EL (cell line): ENCODE data around the gene WNK2.
"Not testable (repeated sequence)": the region's sequence is repeated elsewhere in the genome, so short reads cannot be mapped to it uniquely, and the experiment has no call there.

Experiments
- DNase-seq: peaks from one replicate; pipeline ENCODE4 v3.0.0-alpha.2; 2016

The WNK2 gene

DNA sequence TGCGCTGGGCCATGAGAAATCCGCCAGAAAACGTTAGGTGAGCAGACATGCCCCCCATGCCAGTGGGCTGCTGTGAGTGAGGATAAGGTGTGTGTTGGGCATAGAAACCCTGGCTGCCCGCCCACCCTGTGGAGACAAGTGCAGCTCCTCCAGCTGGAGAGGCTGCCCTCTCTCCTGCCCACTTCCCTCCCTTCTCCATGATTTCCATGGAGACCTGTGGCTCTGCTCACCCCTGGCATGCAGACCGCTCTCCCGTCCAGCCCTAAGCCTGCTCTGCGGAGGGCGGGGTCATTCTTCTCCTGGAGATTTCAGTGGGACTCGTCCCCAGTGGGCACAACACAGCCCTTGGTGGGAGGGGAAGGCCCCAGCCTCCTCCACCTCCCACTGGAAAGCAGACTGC is 134.5 kb downstream of the WNK2 start:
- no peak for DNase-seq

DNA sequence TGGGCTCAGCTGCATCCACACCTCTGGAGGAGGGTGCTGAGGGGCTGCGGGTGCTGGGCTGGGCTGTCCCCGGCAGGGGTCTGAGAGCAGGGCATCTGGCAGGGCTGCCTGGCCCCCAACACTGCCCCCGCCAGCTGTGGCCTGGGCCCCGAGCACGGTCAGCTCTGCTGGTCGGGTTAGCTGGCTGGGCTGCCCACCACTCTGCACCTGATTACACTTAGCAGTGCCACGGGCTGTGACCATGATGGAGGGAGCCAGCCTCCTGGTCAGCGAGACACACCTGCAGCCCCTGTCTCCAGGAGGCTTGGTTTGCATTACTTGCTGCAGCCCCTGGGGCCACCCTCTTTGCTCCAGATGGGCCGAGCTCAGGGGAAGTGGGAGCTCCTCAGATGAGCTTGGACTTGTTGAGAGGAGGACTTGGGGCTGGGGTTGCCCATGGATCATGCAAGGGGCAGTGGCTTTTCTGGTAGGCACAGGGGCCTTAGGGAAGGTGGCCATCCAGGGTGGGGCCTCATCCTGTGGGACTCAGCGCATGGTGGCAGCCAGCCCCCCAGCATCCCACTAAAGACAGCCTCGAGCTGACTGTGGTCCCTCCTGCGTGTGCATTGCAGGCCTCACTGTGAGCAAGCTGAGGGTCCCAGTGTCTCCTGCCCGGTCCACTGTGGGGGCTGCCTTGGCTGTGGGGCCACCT is 135.5 kb downstream of the WNK2 start:
- DNase-seq: no peak

DNA sequence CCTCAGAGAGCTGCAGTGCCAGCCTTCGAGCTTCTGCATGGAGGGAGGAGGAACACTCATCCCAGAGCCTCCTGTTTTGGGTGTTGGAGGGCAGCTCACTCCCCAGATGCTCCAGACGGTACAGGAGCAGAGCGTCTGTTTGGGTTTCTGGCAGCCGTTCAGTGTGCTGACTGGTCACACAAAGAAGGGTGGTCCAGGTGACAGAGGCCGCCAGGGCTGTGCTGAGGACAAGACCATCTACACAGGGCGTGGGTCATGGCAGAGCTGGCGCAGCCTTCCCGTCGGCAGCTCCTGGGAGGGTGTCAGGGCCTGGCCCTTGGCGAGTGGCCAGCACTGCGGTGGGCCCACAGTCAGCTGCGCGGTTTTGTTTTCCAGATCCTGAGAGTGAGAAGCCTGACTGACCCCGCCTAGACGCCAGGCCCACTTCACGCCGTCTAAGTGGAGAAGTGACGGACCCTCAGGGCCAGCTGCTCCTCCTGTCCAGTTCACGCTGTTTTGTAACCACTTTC is 136.1 kb downstream of the WNK2 start:
- no peak for DNase-seq

DNA sequence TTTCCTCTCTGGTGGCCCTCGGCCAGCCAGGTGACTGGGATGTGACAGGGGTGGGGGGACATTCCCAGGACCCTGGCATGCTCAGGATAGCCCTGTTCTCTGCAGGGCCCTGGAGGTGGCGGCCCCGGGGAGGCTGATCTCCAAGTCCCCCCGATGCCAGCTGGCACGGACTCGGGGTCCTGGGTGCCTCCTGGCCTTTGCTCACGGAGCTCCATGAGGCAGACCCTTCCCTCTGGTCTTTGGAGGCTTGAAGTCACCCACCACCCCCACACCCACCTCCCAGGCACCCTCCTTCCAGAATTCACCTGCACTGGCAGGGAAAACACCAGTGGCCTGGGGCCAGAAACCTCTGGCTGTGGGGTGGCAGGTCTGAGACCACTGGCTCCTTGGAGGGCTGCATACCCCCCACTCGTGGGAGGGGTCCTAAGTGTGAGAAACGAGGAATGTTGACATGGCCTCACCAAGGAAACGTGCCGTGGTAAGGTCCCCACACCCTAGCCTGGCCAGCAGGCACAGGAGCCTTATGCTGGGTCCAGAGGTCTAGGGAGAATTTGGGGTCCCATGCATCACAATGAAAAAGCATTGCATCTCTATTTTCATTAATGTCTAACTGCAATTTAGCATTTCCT is 136.8 kb downstream of the WNK2 start:
- DNase-seq: no peak

DNA sequence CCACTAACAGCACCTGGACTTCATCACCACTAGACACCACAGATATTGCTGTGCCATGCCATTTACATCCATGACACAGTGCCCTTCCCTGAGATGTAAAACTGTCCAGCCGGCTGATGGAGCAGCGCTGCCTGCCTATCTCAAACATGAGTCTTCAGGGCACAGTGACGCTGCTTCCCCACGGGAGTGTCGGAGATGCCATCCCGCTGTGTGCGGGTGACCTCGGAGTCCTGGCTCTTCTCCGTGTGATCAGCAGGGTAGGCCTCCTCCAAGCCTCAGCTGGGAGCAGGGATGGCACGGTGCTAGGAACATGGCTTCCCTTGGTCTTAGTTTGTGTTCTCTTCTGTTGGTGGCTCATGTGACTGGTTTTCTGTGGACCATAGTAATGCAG is 137.3 kb downstream of the WNK2 start:
- no peak for DNase-seq

DNA sequence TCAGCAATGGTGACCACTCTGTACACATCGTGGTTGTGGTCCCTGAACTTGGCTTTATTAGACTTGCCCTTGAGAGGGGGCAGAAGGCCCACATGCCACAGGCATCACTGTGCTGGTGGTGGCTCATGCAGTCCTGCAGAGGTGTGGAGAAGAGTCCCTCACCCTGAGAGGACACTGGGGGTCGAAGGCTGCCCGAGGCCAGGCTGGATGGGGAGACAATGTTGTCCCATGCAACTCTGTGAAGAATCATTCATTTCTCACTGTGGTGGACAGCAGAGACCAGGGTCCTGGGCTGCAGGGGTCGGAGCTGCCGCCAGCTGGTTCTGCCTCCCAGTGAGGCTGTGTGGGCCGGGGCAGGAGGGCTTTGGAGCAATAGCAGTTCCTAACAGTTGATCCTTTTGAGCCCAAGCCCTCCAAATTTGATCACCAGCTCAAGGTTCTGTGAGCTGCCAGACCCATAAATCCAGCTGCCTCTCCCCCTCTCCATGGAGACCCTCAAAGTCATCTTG is 139.6 kb downstream of the WNK2 start:
- not testable (repeated sequence) for DNase-seq

DNA sequence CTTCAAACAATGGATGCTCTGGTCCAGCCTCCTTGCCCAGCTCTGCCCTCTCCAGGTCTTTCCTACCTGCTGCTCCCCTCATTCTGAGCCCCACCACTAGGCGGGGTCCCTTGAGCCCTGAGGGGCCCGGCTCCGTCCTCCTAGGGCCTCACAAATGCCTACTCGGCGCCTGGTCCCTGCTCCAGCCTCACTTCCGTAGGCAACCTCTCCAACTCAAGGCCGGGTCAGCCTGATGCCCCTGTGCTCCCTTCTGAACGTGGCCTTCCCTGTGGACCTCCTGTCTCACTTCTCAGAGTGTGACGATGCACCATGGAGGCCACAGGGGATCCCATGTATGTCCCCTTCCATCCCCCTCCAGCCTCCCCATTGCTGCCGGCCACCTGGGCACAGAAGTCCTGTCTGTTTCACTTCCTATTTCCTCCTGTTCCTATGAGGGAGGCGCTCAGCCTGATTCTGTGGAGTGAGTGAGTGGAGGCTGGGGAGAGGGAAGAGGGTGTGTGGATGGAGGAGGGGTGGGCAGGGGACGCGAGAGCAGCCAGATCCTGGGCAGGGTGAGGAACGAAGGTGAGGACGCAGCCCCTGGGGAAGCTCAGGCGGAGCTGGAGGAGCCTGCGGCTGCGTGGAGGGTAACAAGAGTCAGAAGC is 140.4 kb downstream of the WNK2 start:
- DNase-seq: no peak

DNA sequence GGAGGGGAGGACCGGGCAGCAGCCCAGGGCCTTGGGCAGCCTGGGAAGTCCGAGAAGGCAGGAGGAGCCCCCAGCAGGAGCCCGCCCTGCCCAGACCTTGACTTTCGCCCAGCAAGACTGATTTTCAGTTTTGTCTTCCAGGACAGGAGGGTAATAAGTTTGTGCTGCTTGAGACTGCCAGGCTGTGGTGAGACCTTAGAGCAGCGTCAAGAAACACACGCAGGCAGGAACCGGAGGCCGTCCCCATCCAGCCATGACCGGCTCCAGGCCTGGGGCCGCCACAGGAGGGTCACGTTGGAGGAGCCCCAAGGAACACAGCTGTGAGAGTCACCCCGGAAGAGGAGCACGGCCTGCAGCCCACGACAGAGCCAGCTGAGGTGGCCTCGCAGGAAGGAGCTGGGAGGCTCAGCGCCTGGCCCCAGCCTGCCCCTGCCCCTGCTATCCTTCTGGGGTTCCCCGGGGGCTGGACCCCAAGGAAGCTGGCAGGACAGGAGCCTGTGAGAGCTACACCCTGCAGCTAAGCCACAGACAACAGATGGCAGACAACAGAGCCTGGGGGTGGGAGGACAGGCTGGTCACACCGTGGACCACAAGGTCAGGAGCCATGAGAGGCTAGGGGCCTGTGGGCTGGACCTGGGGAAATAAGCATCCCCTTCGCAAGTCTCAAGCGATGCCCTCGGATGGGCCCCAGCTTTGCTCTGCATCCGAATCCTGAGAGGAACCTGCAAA is 141.5 kb downstream of the WNK2 start:
- DNase-seq: no peak

DNA sequence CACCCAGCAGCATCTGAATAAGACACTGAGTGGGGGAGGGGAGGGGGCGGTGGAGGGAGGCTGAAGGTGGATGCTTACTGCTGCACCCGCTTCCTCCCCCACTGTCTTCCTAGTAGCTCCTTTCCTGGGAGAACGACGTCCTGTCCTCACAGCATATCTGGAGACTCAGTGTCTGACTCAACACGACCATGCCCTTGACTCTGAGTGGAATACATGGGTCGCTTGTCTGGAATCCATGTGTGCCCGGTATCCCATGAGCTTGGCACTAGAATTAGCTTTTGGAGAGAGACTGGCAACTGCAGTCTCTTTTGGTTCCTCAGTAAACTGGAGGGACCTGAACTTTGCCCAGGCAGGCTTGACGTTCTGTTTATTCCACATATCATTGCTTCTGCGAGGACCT is 142.1 kb downstream of the WNK2 start:
- peak; percentile 20 for DNase-seq

DNA sequence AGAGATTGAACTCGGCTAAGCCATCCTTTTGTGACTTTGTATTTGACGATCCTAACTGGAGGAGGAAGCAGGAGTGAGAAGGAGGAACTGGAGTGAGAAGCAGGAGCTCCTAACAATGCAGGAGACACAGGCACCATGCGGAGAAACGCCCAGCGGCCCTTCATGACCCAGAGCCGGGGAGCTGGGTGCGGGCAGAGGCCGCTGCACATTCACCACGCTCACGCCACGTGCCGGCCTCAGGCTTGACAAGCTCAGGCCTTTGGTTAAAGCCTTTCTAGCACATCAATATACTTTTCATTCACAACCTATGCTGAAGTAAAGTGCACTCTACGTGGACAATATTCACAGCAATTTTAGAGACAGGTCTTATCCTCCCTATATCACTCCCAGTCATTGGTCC is 142.7 kb downstream of the WNK2 start:
- DNase-seq: no peak

DNA sequence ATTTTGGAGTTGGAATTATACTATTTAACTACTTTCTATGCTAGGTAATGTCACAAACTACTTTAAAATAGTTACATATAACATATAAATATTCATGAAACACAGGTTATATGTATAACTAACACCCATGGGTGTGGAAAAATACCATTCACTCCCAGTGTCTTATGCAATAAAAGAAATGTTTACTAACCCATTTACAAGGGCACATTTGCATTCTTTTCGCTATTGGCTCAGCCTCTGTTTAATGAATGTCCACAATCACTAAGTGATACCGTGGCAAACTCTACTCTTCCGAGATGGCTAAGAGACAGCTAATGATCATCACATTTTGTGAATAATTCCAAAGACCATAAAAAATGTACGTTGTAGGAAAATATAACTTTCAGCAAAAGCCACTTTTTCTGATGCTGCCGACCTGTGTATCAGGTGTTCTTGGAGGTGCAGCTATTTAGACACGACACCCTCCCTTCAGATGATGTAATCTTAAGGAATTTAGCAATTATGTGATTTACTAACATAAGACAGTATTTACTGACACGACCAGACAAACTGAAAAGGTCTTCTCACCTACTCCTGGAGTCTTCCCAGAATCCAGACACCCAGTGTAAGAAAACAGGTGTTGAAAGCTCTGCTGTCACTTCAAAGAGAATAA is 145.8 kb downstream of the WNK2 start:
- DNase-seq: no peak

DNA sequence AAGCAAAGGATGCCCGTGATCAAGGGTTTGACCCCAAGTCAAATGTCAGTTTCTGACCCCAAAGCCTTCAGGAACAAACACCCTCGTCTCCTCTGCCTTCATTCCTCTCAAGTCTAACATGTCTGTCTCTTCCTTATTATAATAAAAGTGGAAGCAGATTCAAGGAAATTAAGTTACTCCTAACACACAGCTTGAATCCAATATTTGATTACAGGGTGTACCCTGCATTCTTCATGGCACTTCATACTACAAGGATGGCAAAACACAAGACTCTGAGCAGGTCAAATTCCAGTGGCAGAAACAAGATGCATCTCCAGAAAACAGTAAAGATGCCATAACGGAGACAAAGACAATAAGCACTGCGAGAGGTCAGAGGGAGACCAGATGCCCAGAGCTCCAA is 148.4 kb downstream of the WNK2 start:
- DNase-seq: no peak

DNA sequence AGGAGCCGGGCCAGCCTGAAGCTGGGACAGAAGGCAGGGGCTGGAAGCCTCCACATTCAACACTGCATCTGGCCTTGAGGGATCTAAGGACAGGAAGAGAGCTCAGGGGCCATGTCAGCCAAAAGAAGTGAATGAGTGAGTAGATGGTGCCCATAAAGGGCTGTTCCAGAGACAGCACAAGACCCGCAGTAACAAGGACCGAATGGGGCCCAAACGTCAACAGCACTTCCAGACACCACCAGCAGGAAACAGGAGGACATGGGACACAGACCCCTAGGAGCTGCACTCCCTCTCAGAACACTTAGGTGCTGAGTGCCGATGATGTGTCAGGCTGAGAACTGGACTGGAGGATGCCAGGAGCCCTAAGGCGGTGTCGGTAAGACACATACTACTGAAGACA is 152.8 kb downstream of the WNK2 start:
- no peak for DNase-seq

DNA sequence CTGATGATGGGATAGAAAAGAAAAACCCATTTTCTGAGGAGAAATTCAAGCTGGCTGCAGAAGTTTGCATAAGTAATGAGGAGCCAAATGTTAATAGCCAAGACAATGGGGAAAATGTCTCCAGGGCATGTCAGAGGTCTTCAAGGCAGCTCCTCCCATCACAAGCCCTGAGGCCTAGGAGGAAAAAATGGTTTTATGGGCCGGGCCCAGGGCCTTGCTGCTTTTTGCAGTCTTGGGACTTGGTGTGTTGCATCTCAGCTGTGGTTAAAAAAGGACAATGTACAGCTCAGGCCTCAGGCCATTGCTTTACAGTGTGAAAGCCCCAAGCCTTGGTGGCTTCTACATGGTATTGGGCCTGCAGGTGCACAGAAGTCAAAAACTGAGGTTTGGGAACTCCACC is 154.3 kb downstream of the WNK2 start:
- DNase-seq: not testable (repeated sequence)

DNA sequence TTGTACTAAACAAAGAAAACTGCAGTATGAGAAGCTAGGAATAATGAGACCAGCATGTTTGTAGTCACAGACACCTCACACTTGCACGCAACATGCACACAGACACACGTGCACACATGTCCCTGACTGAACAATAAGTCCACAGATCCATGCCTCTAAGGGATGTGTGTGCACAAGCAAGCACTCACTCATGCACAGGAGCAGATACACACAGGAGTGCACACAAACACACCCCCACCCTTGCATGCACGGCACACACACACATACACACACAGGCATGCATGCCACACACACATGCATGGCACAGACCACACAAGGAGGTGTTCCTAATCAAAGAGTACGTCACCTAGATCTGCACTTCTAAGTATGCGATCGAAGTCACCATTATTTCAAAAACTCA is 156.2 kb downstream of the WNK2 start:
- DNase-seq: no peak

DNA sequence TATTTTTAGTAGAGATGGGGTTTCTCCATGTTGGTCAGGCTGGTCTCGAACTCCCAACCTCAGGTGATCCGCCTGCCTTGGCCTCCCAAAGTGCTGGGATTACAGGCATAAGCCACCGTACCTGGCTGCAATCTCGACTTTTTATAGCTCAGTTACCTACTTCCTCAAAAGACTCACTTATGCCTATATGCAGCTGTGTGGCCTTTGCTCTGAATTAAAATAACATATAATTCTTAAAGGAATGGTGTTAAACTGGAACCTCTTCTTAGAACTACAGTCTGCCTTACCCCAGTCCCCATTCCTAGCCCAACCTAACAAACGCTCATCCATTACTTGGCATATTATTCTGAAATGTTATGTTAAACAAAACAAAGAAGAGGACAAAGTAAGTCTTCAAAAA is 157.9 kb downstream of the WNK2 start:
- not testable (repeated sequence) for DNase-seq

DNA sequence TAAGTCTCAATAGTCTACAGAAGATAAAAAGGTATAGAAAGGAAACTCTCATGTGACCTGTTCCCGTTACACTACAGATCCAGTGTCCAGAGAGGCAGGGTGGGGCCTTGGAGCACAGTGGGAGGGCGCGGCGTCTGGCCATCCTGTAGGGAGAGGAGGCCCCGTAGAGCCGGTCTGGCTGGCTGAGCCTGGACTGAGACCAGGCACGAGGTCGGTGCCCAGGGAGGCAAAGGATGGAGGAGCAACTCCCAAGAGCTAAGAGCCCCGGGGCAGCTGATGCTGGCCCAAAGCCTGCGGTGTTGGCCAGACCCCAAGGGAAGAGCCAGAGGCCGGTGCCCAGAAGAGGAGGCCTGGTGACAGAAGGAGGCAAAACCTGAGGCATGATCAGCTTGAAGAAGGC is 158.5 kb downstream of the WNK2 start:
- DNase-seq: not testable (repeated sequence)

DNA sequence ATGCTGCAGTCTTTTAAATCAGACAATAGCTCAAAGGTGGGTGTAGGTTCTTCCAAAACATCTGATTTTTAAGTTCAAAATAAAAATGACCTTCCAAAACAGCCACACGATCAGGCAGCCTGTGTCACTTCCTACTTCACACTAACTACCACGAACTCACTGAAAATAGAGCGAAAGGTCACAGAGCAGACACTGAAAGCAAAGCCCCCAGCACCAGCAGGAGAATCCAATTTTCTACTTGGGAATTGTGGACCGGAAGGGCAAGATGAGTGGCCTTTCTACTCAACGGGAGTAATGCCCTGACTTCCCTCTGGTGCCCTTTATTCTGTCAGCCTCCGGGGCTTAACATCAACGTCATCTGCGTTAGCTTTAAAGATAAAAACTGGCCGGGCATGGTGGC is 159.7 kb downstream of the WNK2 start:
- no peak for DNase-seq

DNA sequence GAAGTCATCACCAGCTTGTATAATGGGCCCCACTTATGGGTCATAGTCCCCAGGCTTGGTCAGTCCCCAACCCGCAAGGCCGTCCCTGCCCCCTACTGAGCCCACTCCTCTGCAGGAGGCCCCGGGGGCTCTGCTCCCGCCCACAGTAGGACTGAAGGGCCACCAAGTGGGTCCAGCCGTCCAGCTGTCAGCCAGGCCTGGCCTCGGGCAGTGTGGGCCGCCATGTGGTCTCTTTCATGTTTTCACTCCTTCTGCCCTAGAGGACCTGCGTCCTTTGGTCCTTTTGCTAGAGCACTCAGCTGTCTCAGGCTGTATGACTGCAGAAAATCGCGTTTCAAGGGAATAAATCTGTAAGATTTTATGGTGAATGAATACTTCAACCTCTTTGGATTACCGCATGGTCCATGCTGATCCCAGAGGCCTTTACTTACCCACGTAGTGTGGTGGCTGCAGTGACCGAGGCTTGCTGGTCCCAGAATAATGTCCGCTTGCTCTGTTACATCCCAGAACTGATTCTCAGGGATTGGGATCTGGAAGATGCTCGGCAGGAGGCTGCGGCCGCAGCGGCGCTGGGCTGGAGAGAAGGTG is 161.8 kb downstream of the WNK2 start:
- no peak for DNase-seq

DNA sequence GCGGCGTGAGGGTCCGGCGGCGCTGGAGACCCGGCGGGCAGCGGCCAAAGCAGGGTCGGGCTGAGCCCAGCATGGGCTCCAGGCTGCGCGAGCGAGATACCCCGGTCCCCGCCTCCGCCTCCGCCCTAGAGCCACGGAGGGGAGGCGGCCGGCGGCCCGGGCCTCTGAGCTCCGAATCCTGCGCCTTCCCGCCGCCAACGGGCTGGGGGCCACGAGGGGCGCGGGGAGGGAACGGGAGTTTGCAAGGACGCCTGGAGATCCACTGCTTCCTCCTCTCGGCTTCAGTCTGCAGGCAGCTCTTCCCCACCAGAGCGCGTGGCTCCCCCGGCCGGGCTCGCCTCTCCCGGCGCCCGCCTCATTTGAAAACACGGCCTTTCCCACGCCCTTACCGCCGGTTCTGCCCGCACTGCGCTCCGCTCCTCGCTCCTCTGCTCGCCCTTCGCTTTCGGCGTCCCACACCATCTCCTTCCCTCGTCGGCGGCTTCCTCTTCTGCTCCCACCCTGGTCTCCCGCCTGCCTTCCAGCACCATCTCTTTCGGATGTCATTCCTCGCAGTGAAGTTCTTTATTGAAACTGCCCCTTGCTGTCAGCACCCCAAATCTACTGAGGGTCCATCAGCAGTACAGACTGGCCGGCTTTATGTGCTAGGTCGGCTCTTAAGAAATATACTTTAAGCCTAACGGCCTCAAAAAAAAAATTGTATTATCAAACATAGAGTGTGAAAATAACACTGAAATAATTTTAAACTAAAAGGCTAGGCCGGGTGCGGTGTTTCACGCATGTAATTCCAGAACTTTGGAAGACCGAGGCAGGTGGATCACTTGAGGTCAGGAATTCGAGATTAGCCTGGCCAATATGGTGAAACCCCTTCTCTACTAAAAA is 162.5 kb downstream of the WNK2 start:
- no peak for DNase-seq

DNA sequence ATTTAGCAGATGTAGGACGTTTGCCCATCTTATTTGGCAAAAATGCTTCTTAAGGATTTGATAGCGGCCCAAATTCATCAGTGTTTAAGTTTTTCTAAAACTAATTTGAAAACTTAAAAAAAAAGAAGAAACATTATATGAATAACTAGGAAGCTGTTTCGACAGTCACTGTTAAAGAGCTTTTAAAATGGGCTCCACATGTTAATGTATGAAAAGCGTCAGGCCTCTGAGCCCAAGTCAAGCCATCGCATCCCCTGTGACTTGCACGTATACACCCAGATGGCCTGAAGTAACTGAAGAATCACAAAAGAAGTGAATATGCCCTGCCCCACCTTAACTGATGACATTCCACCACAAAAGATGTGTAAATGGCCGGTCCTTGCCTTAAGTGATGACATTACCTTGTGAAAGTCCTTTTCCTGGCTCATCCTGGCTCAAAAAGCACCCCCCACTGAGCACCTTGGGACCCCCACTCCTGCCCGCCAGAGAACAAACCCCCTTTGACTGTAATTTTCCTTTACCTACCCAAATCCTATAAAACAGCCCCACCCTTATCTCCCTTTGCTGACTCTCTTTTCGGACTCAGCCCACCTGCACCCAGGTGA is 163.5 kb downstream of the WNK2 start:
- not testable (repeated sequence) for DNase-seq
